Measurements from ENCODE around the gene RPAIN. TPM values are rescaled to one million over a fixed set of nuclear protein-coding genes. Genes with fewer than 3 reads are reported as not detected.

The RPAIN gene
- total RNA-seq, 1 donor from 2014 or later: 43.5 TPM

- intact Hi-C loops (cut with DNase I): no loop called here
- no peaks in the 10 kb centered on the region for H3K27me3 ChIP-seq
- H3K36me3 ChIP-seq: peaks cover 0 to 43% of the 10 kb centered on the region in 2 donors
- no peak for DNase-seq (ENCODE audit: extremely low spot score in 2 of 2)
- no peaks in the 10 kb centered on the region for H3K9me3 ChIP-seq
- H3K27ac ChIP-seq: no peak overlapping the region
- no peak overlapping the region for H3K4me3 ChIP-seq
- H3K4me1 ChIP-seq: peaks cover 5% of the 10 kb centered on the region
- TF ChIP-seq POLR2AphosphoS5 (IDR thresholded peaks at IDR 0.05; ENCODE audit: insufficient read depth in 1 of 2, low read depth in 1 of 2) (no peak), POLR2A (IDR thresholded peaks at IDR 0.05) (no peak), CTCF (IDR thresholded peaks at IDR 0.05) (no peak)
These were observed 23.7 kb downstream of the RPAIN start for GRCh38 chr17:5443728-5444127.

- Histone ChIP-seq H3K4me3 (no peak overlapping the region), H3K9me3 (no peaks in the 10 kb centered on the region), H3K27ac (no peak overlapping the region), H3K36me3 (peaks cover 0 to 46% of the 10 kb centered on the region in 2 donors), H3K4me1 (peaks cover 5% of the 10 kb centered on the region), H3K27me3 (no peaks in the 10 kb centered on the region)
- TF ChIP-seq POLR2A (IDR thresholded peaks at IDR 0.05) (no peak), POLR2AphosphoS5 (IDR thresholded peaks at IDR 0.05; ENCODE audit: insufficient read depth in 1 of 2, low read depth in 1 of 2) (no peak), CTCF (IDR thresholded peaks at IDR 0.05) (no peak)
- DNase-seq (ENCODE audit: extremely low spot score in 2 of 2): no peak
- intact Hi-C loops (cut with DNase I): no loop called here
These were observed 24.2 kb downstream of the RPAIN start for GRCh38 chr17:5444209-5444608.

- Histone ChIP-seq H3K4me3 (no peak overlapping the region), H3K27me3 (no peaks in the 10 kb centered on the region), H3K36me3 (peaks cover 0 to 60% of the 10 kb centered on the region in 2 donors), H3K4me1 (no peaks in the 10 kb centered on the region), H3K27ac (no peak overlapping the region), H3K9me3 (no peaks in the 10 kb centered on the region)
- no peak for DNase-seq (ENCODE audit: extremely low spot score in 2 of 2)
- TF ChIP-seq CTCF (IDR thresholded peaks at IDR 0.05) (no peak), POLR2A (IDR thresholded peaks at IDR 0.05) (no peak), POLR2AphosphoS5 (IDR thresholded peaks at IDR 0.05; ENCODE audit: insufficient read depth in 1 of 2, low read depth in 1 of 2) (no peak)
- intact Hi-C loops (cut with DNase I): no loop called here
These were observed 26.8 kb downstream of the RPAIN start for GRCh38 chr17:5446786-5447185.

- Histone ChIP-seq H3K36me3 (peaks cover 0 to 15% of the 10 kb centered on the region in 2 donors), H3K4me1 (peaks cover 27% of the 10 kb centered on the region), H3K4me3 (no peak overlapping the region), H3K27me3 (no peaks in the 10 kb centered on the region), H3K9me3 (no peaks in the 10 kb centered on the region), H3K27ac (no peak overlapping the region)
- DNase-seq (ENCODE audit: extremely low spot score in 2 of 2): no peak
- no peak for TF ChIP-seq CTCF (IDR thresholded peaks at IDR 0.05)
- TF ChIP-seq POLR2AphosphoS5 (IDR thresholded peaks at IDR 0.05; ENCODE audit: insufficient read depth in 1 of 2, low read depth in 1 of 2): no peak
- TF ChIP-seq POLR2A (IDR thresholded peaks at IDR 0.05): no peak
- intact Hi-C loops (cut with DNase I): no loop called here
These were observed 44.9 kb downstream of the RPAIN start for GRCh38 chr17:5464717-5465507.

GRCh38 chr17:5466295-5466694 lies 46.3 kb downstream of the RPAIN start:
- TF ChIP-seq POLR2A (IDR thresholded peaks at IDR 0.05) (no peak), CTCF (IDR thresholded peaks at IDR 0.05) (no peak), POLR2AphosphoS5 (IDR thresholded peaks at IDR 0.05; ENCODE audit: insufficient read depth in 1 of 2, low read depth in 1 of 2) (no peak)
- Histone ChIP-seq H3K4me1 (peaks cover 27% of the 10 kb centered on the region), H3K27me3 (no peaks in the 10 kb centered on the region), H3K27ac (no peak overlapping the region), H3K36me3 (peaks cover 0 to 2% of the 10 kb centered on the region in 2 donors), H3K9me3 (no peaks in the 10 kb centered on the region), H3K4me3 (no peak overlapping the region)
- DNase-seq (ENCODE audit: extremely low spot score in 2 of 2): no peak
- intact Hi-C loops (cut with DNase I): no loop called here
